Transverse colon (tissue), 3 donors: ENCODE measurements around the gene RPS6KA4.

ENCODE experiments used
- CTCF ChIP-seq, 5 experiments: fragments of 200-600 bp in 3 of 5; fragments of 450-650 bp in 2 of 5; sonication (generic) in 3 of 5; IDR thresholded peaks; 1 replicate in 2 of 5; 2 replicates in 3 of 5; pipeline ENCODE4 v1.5.1; 2016 to 2017; ENCODE audit warnings: antibody characterized with exemption in 5 of 5, inconsistent platforms in 3 of 5, mild to moderate bottlenecking in 2 of 5, moderate library complexity in 1 of 5
- EP300 ChIP-seq: sonication (generic); formaldehyde crosslinking; IDR thresholded peaks from one replicate; pipeline ENCODE4 v1.6.1; 2017; ENCODE audit warnings: antibody characterized with exemption, low read depth

DNA sequence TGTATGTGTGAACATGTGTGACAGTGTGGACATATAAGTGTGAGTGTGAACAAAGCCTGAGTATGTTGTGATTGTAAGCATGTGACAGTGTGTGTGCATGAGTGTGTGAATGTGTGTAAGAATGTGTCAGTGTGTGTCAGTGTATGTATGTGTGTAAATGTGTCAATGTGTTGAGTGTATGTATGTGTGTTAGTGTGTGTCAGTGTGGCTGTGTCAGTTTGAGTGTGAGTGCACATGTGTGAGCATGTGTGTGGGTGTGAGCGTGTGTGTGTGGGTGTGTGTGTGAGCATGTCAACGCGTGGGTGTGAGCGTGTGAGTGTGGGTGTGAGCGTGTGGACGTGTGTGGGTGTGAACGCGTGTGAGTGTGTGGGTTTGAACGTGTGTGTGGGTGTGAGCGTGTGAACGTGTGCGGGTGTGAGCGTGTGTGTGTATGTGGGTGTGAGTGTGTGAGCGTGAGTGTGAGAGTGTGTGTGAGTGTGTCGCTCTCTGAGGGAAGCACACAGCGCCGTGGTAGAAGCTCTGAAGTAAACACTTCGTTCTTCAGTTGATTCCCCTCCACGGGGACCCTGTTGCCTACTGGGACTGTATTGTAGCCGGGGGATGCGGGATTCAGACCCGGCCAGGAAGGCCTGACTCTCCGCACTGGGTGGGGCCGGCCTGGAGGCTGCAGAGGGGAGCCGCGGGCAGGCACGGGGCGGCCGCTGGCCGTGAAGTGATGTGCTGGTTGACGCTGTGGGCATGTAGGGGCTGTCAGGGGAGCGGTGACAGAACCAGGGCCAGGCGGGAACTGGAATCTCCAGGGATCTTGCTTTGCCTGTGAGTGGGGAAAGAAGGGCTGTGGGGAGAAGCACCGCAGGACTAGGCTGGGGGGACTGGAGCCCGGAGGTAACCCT is 21.1 kb downstream of the RPS6KA4 start:
- TF ChIP-seq EP300 = no peak
- no peak for TF ChIP-seq CTCF (IDR thresholded peaks at IDR 0.05)
